ENCODE measurements around the gene CLTA. TPM values are rescaled to one million over a fixed set of nuclear protein-coding genes. Genes with fewer than 3 reads are reported as not detected.

The CLTA gene
- total RNA-seq, 2 experiments from 2014 or later: 123 to 133 TPM

Other genes with a start within 250 kb of the CLTA start
- not detected for gene OR2S2, start 232.8 kb upstream of the CLTA start, total RNA-seq
- gene RECK, start 154.0 kb upstream of the CLTA start, total RNA-seq: 1 to 10 TPM; 5.0 to 5.6 TPM
- gene GLIPR2, start 54.2 kb upstream of the CLTA start, total RNA-seq: 10 to 100 TPM; 13.7 to 18.4 TPM
- gene CCIN, start 21.5 kb upstream of the CLTA start, total RNA-seq: not detected
- 10 to 100 TPM; 17.0 to 19.0 TPM for gene GNE, start 67.5 kb downstream of the CLTA start, total RNA-seq
- 10 to 100 TPM; 26.7 to 40.0 TPM for gene RNF38, start 209.3 kb downstream of the CLTA start, total RNA-seq

Data from activated CD4-positive, alpha-beta T cell treated with anti-CD3 and anti-CD28 coated beads for 36 hours (primary cell).